Measurements from ENCODE around the gene ADH6. TPM values are rescaled to one million over a fixed set of nuclear protein-coding genes. Genes with fewer than 3 reads are reported as not detected.

The ADH6 gene
- 0.19 TPM in 1 of 3 replicates, not detected in the others for total RNA-seq
- long read RNA-seq, result 0 reads

DNA sequence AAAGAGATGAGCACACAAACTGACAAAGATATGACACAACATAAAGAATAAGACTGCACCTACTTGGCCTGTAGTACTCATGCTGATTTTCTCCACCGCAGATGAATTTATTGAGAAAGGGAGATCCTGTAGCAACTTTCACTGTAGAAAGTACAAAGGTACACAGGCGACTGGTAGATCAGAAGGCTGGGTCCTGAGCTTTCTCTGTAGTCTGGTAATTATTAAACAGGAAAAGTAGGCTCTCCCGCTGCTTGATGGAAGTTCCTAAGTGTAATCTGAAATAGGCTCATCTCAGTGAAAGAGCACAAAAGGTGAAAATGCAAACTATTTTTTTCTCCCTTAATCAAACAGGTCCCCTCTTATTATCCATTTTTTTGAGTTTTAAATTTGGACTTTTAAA lies at the start of gene ADH6:
Gene ADH6, minus strand, starts transcription at position 175 of the 400 bp plus-strand sequence. Its CDS starts 94 bp downstream, at position 81.
- Mint-ChIP-seq H3K36me3 (ENCODE audit: low read depth) (peaks cover 7% of the 10 kb centered on the region), H3K4me3 (ENCODE audit: unreplicated experiment) (no peak within 1 kb of the TSS), H3K27ac (ENCODE audit: unreplicated experiment) (no peak within 1 kb of the TSS), H3K27me3 (ENCODE audit: low read depth) (no peaks in the 10 kb centered on the region), H3K9me3 (ENCODE audit: low read depth) (peaks cover 7% of the 10 kb centered on the region), H3K4me1 (ENCODE audit: low read depth) (peaks cover 9% of the 10 kb centered on the region)
- DNase-seq (ENCODE audit: low spot score), result no peak
- TF ChIP-seq CTCF (IDR thresholded peaks at IDR 0.05), result no peak

GRCh38 chr4:99264927-99265326 lies 45.9 kb upstream of the ADH6 start:
- peaks cover 27% of the 10 kb centered on the region for H3K9me3 Mint-ChIP-seq (ENCODE audit: low read depth)
- no peak for DNase-seq (ENCODE audit: low spot score)
- H3K4me1 Mint-ChIP-seq (ENCODE audit: low read depth), result peaks cover 10% of the 10 kb centered on the region
- TF ChIP-seq CTCF (IDR thresholded peaks at IDR 0.05), result no peak
- H3K27ac Mint-ChIP-seq (ENCODE audit: unreplicated experiment), result no peak overlapping the region
- peaks cover 16% of the 10 kb centered on the region for H3K36me3 Mint-ChIP-seq (ENCODE audit: low read depth)
- H3K4me3 Mint-ChIP-seq (ENCODE audit: unreplicated experiment), result no peak overlapping the region
- no peaks in the 10 kb centered on the region for H3K27me3 Mint-ChIP-seq (ENCODE audit: low read depth)

DNA sequence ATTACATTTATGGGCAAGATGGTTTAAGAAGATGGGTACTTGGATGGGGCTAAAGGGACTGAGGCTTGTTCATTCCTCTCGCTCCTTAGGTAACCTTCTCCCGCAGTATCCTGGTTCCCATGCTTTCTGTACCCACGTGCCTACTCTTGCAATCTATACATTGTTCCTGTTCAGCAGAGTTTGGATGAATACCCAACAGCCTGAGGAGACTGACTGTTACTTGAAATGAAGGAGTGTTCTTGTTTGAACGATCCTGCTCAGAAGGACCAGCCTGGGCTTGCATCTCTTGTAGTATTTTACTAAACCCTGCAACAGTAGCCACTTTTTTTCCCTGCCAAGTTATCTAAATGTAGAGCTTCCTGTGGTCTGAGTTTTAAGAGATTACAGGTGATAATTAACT lies 33.7 kb upstream of the ADH6 start:
- no peak for TF ChIP-seq CTCF (IDR thresholded peaks at IDR 0.05)
- Mint-ChIP-seq H3K27me3 (ENCODE audit: low read depth) (no peaks in the 10 kb centered on the region), H3K36me3 (ENCODE audit: low read depth) (peaks cover 1% of the 10 kb centered on the region), H3K27ac (ENCODE audit: unreplicated experiment) (no peak overlapping the region), H3K9me3 (ENCODE audit: low read depth) (peaks cover 10% of the 10 kb centered on the region), H3K4me1 (ENCODE audit: low read depth) (peaks cover 13% of the 10 kb centered on the region), H3K4me3 (ENCODE audit: unreplicated experiment) (no peak overlapping the region)
- DNase-seq (ENCODE audit: low spot score), result no peak

DNA sequence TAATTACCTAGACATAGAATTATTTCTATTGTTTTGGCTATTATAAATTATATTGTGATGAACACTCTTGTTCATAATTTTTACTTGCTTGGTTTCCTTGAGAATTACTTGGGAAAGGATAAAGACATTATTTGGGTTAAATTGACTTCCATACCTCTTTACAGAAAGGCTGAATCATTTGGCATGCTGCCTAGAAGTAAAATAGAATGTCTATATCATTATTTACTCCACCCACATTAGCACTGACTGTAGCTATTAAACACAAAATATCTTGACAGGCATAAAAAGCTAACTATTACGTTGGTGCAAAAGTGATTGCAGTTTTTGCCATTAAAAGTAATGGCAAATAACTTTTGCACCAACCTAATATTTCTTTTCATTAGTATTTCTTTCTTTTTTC lies 29.7 kb upstream of the ADH6 start:
- peaks cover 20% of the 10 kb centered on the region for H3K36me3 Mint-ChIP-seq (ENCODE audit: low read depth)
- TF ChIP-seq CTCF (IDR thresholded peaks at IDR 0.05), result no peak
- H3K27ac Mint-ChIP-seq (ENCODE audit: unreplicated experiment), result no peak overlapping the region
- peaks cover 38% of the 10 kb centered on the region for H3K4me1 Mint-ChIP-seq (ENCODE audit: low read depth)
- H3K4me3 Mint-ChIP-seq (ENCODE audit: unreplicated experiment), result no peak overlapping the region
- H3K9me3 Mint-ChIP-seq (ENCODE audit: low read depth), result peaks cover 43% of the 10 kb centered on the region
- no peak for DNase-seq (ENCODE audit: low spot score)
- no peaks in the 10 kb centered on the region for H3K27me3 Mint-ChIP-seq (ENCODE audit: low read depth)

- Mint-ChIP-seq H3K36me3 (ENCODE audit: low read depth) (peaks cover 4% of the 10 kb centered on the region), H3K27ac (ENCODE audit: unreplicated experiment) (no peak overlapping the region), H3K4me3 (ENCODE audit: unreplicated experiment) (no peak overlapping the region), H3K9me3 (ENCODE audit: low read depth) (peaks cover 20% of the 10 kb centered on the region), H3K4me1 (ENCODE audit: low read depth) (no peaks in the 10 kb centered on the region), H3K27me3 (ENCODE audit: low read depth) (no peaks in the 10 kb centered on the region)
- no peak for TF ChIP-seq CTCF (IDR thresholded peaks at IDR 0.05)
- no peak for DNase-seq (ENCODE audit: low spot score)
Observed at GRCh38 chr4:99235955-99236354, 16.9 kb upstream of the ADH6 start.

Data from chondrocyte (in vitro differentiated cells).